ENCODE results near the gene CALML3. TPM values are rescaled to one million over a fixed set of nuclear protein-coding genes. Genes with fewer than 3 reads are reported as not detected.

CALML3 gene
- total and polyA plus RNA-seq, 2 of the 13 experiments (the other 11 are each of a cell fraction or from before 2014, with no cell fraction given), result not detected

DNA sequence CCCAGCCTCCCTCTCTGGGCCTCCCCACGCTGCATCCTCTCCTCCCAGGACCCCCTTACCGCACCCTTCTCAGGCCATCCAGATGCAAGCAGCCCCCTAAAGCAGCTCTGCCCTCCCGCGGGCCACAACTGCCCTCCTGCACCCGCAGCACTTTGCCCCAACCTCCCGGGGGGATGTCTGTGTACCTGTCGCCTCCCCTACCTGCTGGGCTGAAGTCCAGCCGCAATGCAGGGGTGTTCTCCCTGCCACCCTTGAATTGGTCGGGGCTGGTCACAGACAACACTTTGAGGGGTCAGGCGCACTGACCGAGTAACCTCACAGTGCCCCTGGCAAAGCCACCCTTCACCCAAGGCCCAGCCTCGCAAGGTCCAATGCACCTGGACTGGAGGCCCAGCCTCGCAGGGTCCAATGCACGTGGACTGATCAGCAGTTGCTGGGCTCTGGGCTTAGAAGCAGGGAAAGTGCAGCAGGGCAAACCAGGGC, 17.1 kb upstream of the CALML3 start (continued):
- TF ChIP-seq, protein P1, sequence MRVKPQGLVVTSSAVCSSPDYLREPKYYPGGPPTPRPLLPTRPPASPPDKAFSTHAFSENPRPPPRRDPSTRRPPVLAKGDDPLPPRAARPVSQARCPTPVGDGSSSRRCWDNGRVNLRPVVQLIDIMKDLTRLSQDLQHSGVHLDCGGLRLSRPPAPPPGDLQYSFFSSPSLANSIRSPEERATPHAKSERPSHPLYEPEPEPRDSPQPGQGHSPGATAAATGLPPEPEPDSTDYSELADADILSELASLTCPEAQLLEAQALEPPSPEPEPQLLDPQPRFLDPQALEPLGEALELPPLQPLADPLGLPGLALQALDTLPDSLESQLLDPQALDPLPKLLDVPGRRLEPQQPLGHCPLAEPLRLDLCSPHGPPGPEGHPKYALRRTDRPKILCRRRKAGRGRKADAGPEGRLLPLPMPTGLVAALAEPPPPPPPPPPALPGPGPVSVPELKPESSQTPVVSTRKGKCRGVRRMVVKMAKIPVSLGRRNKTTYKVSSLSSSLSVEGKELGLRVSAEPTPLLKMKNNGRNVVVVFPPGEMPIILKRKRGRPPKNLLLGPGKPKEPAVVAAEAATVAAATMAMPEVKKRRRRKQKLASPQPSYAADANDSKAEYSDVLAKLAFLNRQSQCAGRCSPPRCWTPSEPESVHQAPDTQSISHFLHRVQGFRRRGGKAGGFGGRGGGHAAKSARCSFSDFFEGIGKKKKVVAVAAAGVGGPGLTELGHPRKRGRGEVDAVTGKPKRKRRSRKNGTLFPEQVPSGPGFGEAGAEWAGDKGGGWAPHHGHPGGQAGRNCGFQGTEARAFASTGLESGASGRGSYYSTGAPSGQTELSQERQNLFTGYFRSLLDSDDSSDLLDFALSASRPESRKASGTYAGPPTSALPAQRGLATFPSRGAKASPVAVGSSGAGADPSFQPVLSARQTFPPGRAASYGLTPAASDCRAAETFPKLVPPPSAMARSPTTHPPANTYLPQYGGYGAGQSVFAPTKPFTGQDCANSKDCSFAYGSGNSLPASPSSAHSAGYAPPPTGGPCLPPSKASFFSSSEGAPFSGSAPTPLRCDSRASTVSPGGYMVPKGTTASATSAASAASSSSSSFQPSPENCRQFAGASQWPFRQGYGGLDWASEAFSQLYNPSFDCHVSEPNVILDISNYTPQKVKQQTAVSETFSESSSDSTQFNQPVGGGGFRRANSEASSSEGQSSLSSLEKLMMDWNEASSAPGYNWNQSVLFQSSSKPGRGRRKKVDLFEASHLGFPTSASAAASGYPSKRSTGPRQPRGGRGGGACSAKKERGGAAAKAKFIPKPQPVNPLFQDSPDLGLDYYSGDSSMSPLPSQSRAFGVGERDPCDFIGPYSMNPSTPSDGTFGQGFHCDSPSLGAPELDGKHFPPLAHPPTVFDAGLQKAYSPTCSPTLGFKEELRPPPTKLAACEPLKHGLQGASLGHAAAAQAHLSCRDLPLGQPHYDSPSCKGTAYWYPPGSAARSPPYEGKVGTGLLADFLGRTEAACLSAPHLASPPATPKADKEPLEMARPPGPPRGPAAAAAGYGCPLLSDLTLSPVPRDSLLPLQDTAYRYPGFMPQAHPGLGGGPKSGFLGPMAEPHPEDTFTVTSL (CRISPR knock-in tag; IDR thresholded peaks at IDR 0.05; ENCODE audit: borderline replicate concordance), result no peak
- 0 out of 2 replicates have a peak, but pooled peaks have one; percentile 69 for TF ChIP-seq ZSCAN25 (CRISPR knock-in tag; IDR thresholded peaks at IDR 0.05)
- no peak for TF ChIP-seq NONO (IDR thresholded peaks at IDR 0.05)
- 0 out of 2 replicates have a peak, but pooled peaks have one; percentile 30 for TF ChIP-seq NONO (CRISPR knock-in tag; conservative IDR thresholded peaks at IDR 0.05)
- TF ChIP-seq ZNF484 (CRISPR knock-in tag; IDR thresholded peaks at IDR 0.05; ENCODE audit: borderline replicate concordance, low read depth), result no peak
- no peak for TF ChIP-seq ZNF597 (CRISPR knock-in tag; IDR thresholded peaks at IDR 0.05)
- TF ChIP-seq, protein P2, sequence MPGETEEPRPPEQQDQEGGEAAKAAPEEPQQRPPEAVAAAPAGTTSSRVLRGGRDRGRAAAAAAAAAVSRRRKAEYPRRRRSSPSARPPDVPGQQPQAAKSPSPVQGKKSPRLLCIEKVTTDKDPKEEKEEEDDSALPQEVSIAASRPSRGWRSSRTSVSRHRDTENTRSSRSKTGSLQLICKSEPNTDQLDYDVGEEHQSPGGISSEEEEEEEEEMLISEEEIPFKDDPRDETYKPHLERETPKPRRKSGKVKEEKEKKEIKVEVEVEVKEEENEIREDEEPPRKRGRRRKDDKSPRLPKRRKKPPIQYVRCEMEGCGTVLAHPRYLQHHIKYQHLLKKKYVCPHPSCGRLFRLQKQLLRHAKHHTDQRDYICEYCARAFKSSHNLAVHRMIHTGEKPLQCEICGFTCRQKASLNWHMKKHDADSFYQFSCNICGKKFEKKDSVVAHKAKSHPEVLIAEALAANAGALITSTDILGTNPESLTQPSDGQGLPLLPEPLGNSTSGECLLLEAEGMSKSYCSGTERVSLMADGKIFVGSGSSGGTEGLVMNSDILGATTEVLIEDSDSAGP (CRISPR knock-in tag; IDR thresholded peaks at IDR 0.05; ENCODE audit: borderline replicate concordance), result peak; percentile 44; the same call in 1 of the 2 replicates
- peak; percentile 40; the same call in 1 of the 2 replicates for TF ChIP-seq SPEN (CRISPR knock-in tag; IDR thresholded peaks at IDR 0.05; ENCODE audit: low read depth)
- TF ChIP-seq ZNF547 (CRISPR knock-in tag; IDR thresholded peaks at IDR 0.05), result no peak
- peak; percentile 56; the same call in 1 of the 2 replicates for TF ChIP-seq ZMYM3 (CRISPR knock-in tag; IDR thresholded peaks at IDR 0.05)
- TF ChIP-seq PAXIP1 (CRISPR knock-in tag; conservative IDR thresholded peaks at IDR 0.05), result no peak
- TF ChIP-seq ZNF644 (CRISPR knock-in tag; IDR thresholded peaks at IDR 0.05; ENCODE audit: low read depth), result no peak
- no peak for TF ChIP-seq HCFC1 (IDR thresholded peaks at IDR 0.05; ENCODE audit: low read depth, low read length)
- TF ChIP-seq HOXA9 (CRISPR knock-in tag; IDR thresholded peaks at IDR 0.05; ENCODE audit: borderline replicate concordance), result no peak
- TF ChIP-seq THAP11 (CRISPR knock-in tag; IDR thresholded peaks at IDR 0.05), result no peak
- peak; percentile 6 for TF ChIP-seq ZNF883 (CRISPR knock-in tag; IDR thresholded peaks at IDR 0.05; ENCODE audit: not compliant biosample characterization)
- no peak for TF ChIP-seq ZNF44 (CRISPR knock-in tag; IDR thresholded peaks at IDR 0.05)
- TF ChIP-seq, protein P3, sequence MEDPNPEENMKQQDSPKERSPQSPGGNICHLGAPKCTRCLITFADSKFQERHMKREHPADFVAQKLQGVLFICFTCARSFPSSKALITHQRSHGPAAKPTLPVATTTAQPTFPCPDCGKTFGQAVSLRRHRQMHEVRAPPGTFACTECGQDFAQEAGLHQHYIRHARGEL (CRISPR knock-in tag; IDR thresholded peaks at IDR 0.05), result no peak

All from HepG2 (cell line).